Stimulated activated CD8-positive, alpha-beta memory T cell treated with anti-CD3 and anti-CD28 coated beads, Interleukin-12 subunit alpha, Interleukin-12 subunit beta, amount 100 ng/mL, for 24 hours (primary cell): ENCODE measurements around the gene SMARCA1.

Source experiments
- DNase-seq: peaks from one replicate; pipeline ENCODE4 v3.0.0-alpha.2; 2020; ENCODE audit errors: extremely low read depth

Gene SMARCA1

GRCh38 chrX:129452523-129452922 is 70.8 kb downstream of the SMARCA1 start:
- DNase-seq = no peak

GRCh38 chrX:129450123-129450522 is 73.2 kb downstream of the SMARCA1 start:
- DNase-seq = no peak

GRCh38 chrX:129449148-129449547 is 74.1 kb downstream of the SMARCA1 start:
- no peak for DNase-seq

- no peak for DNase-seq
These were observed 77.9 kb downstream of the SMARCA1 start for GRCh38 chrX:129445436-129445835.

- DNase-seq = no peak
These were observed 89.3 kb downstream of the SMARCA1 start for GRCh38 chrX:129433945-129434344.

- DNase-seq = no peak
These were observed 89.8 kb downstream of the SMARCA1 start for GRCh38 chrX:129433461-129433860.

GRCh38 chrX:129427267-129427666 is 96.0 kb downstream of the SMARCA1 start:
- DNase-seq = no peak

GRCh38 chrX:129423191-129423590 is 100.1 kb downstream of the SMARCA1 start:
- DNase-seq = no peak

GRCh38 chrX:129404670-129405008 is 118.7 kb downstream of the SMARCA1 start:
- no peak for DNase-seq

GRCh38 chrX:129403974-129404669 is 119.2 kb downstream of the SMARCA1 start:
- DNase-seq = no peak
